T-helper 1 cell treated with Interleukin-12 subunit alpha and Interleukin-12 subunit beta and Interleukin-4 antibody, amounts not matched to agents 30 ng/mL and 1 ng/mL, for 36 hours (primary cell): ENCODE data around the gene HLA-C. TPM values are rescaled to one million over a fixed set of nuclear protein-coding genes. Genes with fewer than 3 reads are reported as not detected.

Experiments
- total RNA-seq: library from RNA; stranded (reverse); gene quantifications from 2 replicates; pipeline ENCODE4 v1.2.3, GENCODE V29; 2022

Gene HLA-C
- total RNA-seq, 1 donor from 2014 or later, result 1,765 TPM

Other genes starting within 250 kb of the HLA-C start
- not detected in 2 replicates for gene C6orf15, start 159.5 kb downstream of the HLA-C start, total RNA-seq
- gene PSORS1C1, start 157.3 kb downstream of the HLA-C start, total RNA-seq, result not detected in 2 replicates
- gene CDSN, start 151.6 kb downstream of the HLA-C start, total RNA-seq, result not detected in 2 replicates
- gene PSORS1C2, start 133.0 kb downstream of the HLA-C start, total RNA-seq, result not detected in 2 replicates
- gene CCHCR1, start 114.3 kb downstream of the HLA-C start, total RNA-seq, result 36.5 and 42.4 TPM in 2 replicates
- 67.2 and 67.6 TPM in 2 replicates for gene TCF19, start 113.5 kb downstream of the HLA-C start, total RNA-seq
- gene POU5F1, start 101.4 kb downstream of the HLA-C start, total RNA-seq, result not detected in 2 replicates
- gene HLA-B, start 85.1 kb upstream of the HLA-C start, total RNA-seq, result 6,139 and 6,208 TPM in 2 replicates
- gene MICA, start 131.5 kb upstream of the HLA-C start, total RNA-seq, result 12.4 and 12.8 TPM in 2 replicates
- 55.3 and 58.5 TPM in 2 replicates for gene MICB, start 226.1 kb upstream of the HLA-C start, total RNA-seq